ENCODE results near the gene MRPL52. TPM values are rescaled to one million over a fixed set of nuclear protein-coding genes. Genes with fewer than 3 reads are reported as not detected.

Gene MRPL52
- total and polyA plus RNA-seq, 2 donors (not counting 3 experiments of a cell fraction or from before 2014, with no cell fraction given): 81.1 to 174 TPM

GRCh38 chr14:22846811-22847307, 17.2 kb downstream of the MRPL52 start:
- Histone ChIP-seq H3K4me1 (ENCODE audit: control insufficient read depth, extremely low read depth, insufficient read depth, low read length) (peaks cover 62% of the 10 kb centered on the region), H3K9me1 (replicated peaks; ENCODE audit: control insufficient read depth, extremely low read depth, insufficient read depth, low read length) (no peaks in the 10 kb centered on the region), H3K36me3 (ENCODE audit: control insufficient read depth in 2 of 2, extremely low read depth in 1 of 2, insufficient read depth in 2 of 2, low read length in 2 of 2) (peaks cover 33 to 48% of the 10 kb centered on the region in 2 experiments), H3K9ac (replicated peaks; ENCODE audit: extremely low read depth, insufficient read depth, low read length) (no peak overlapping the region), H3K27me3 (ENCODE audit: control insufficient read depth in 2 of 2, insufficient read depth in 2 of 2, low read length in 2 of 2) (no peaks in the 10 kb centered on the region), H3K4me2 (ENCODE audit: insufficient read depth, low read length) (no peak overlapping the region), H3K9me3 (replicated peaks; ENCODE audit: control insufficient read depth, insufficient read depth, low read length) (no peaks in the 10 kb centered on the region), H3K4me3 (replicated peaks in 1 of 3; ENCODE audit: insufficient read depth in 1 of 3, low read depth in 1 of 3, low read length in 3 of 3) (no peak overlapping the region), H3K27ac (ENCODE audit: insufficient read depth, low read depth, low read length) (peak overlapping the region; percentile 29), H3K79me2 (ENCODE audit: control insufficient read depth, insufficient read depth, low read length) (peaks cover 43% of the 10 kb centered on the region), H4K20me1 (replicated peaks; ENCODE audit: control insufficient read depth, extremely low read depth, insufficient read depth, low read length) (no peaks in the 10 kb centered on the region), H2AFZ (ENCODE audit: low read depth, low read length) (no peak overlapping the region)
- POLR2A ChIA-PET: no interaction called here
- peak; percentile 24 for FAIRE-seq
- no peak for DNase-seq (ENCODE audit: low read depth, low spot score)
- intact Hi-C loops (cut with micrococcal nuclease): no loop called here
- CTCF ChIA-PET: interaction anchor here (1.6 to 10.2 kb wide), 5 partner anchors 11 to 276 kb away, joined by 5 to 313 read pairs (median 17); partner anchors contain the start of genes MMP14 and MRPL52
- dilution Hi-C loops (cut with MboI; ENCODE audit: extremely low pct_ligation_motif_present, low sequenced_read_pairs): no loop called here
- TF ChIP-seq MYC (IDR thresholded peaks at IDR 0.05; ENCODE audit: low read depth, low read length) (no peak), FOS (IDR thresholded peaks at IDR 0.05; ENCODE audit: borderline replicate concordance, insufficient read depth, low read length) (no peak), MAX (IDR thresholded peaks at IDR 0.05; ENCODE audit: insufficient read depth, insufficient read length) (no peak), POLR2AphosphoS5 (IDR thresholded peaks at IDR 0.05; ENCODE audit: insufficient read depth, low read depth, low read length) (no peak), JUN (IDR thresholded peaks at IDR 0.05; ENCODE audit: borderline replicate concordance, insufficient read depth, insufficient read length, low read depth) (no peak), EZH2 (IDR thresholded peaks at IDR 0.05; ENCODE audit: borderline replicate concordance, low read depth, low read length, severe bottlenecking) (no peak), CTCF (IDR thresholded peaks at IDR 0.05; ENCODE audit: extremely low read depth in 1 of 2, insufficient read depth in 1 of 2, low read depth in 1 of 2, low read length in 2 of 2) (no peak), GATA2 (IDR thresholded peaks at IDR 0.05; ENCODE audit: insufficient read depth, insufficient read length, low read depth, low read length) (no peak), POLR2A (IDR thresholded peaks at IDR 0.05; ENCODE audit: low read depth, low read length) (no peak)
- BruUV-seq (replicated peaks): no TSS peak
